ENCODE data around the gene SH3YL1. TPM values are rescaled to one million over a fixed set of nuclear protein-coding genes. Genes with fewer than 3 reads are reported as not detected.

Gene SH3YL1
- total and polyA plus RNA-seq, 2 experiments from 2014 or later, result 35.6 to 45.8 TPM

DNA sequence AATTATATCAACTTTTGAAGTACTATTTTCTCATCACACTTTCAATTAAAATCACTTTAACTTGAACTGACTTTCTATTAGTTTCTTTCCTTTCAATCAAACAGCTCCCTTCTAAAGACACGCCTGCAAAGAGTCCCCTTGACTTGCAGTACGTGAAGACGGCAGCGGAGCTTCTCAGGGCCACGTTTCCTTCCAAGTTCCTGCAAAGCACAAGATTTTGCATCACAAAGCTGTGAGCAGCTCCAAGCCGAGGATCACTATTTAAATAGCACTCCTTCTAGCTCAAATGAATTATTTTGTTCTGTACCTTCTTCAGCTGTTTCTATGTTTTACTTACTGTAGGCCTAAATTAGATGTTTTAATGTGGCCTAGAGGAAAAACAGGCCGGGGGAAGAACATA is 30.8 kb downstream of the SH3YL1 start:
- Histone ChIP-seq H3K79me2 (replicated peaks; ENCODE audit: insufficient read depth) (no peaks in the 10 kb centered on the region), H3F3A (replicated peaks; ENCODE audit: low read depth) (no peaks in the 10 kb centered on the region), H3K4me1 (ENCODE audit: insufficient read depth) (peaks cover 17% of the 10 kb centered on the region), H3K4me2 (peak overlapping the region; percentile 30), H3K9me2 (ENCODE audit: insufficient read depth) (peaks cover 5% of the 10 kb centered on the region; the same call in 1 of the 2 replicates), H3K27me3 (ENCODE audit: insufficient read depth) (no peaks in the 10 kb centered on the region), H3K4me3 (no peak overlapping the region), H2AFZ (no peak overlapping the region), H3K27ac (ENCODE audit: low read depth) (no peak overlapping the region), H3K36me3 (ENCODE audit: insufficient read depth) (no peaks in the 10 kb centered on the region), H4K20me1 (replicated peaks; ENCODE audit: insufficient read depth) (no peaks in the 10 kb centered on the region)
- peaks cover 25% of the 10 kb centered on the region for H3K4me1 Mint-ChIP-seq
- H3K27ac Mint-ChIP-seq, result peak overlapping the region; percentile 82
- H3K9me3 Mint-ChIP-seq, result no peaks in the 10 kb centered on the region
- H3K4me3 Mint-ChIP-seq, result peak overlapping the region; percentile 20; the same call in 1 of the 3 replicates
- peaks cover 16% of the 10 kb centered on the region for H3K36me3 Mint-ChIP-seq (ENCODE audit: low read depth)
- no peaks in the 10 kb centered on the region for H3K27me3 Mint-ChIP-seq (ENCODE audit: insufficient read depth, low read depth, poor library complexity)
- DNase-seq (ENCODE audit: low spot score), result peak; percentile 82
- ATAC-seq, result peak; percentile 99
- TF ChIP-seq POLR2AphosphoS5 (IDR thresholded peaks at IDR 0.05; ENCODE audit: low read depth), result no peak
- TF ChIP-seq, protein P1, sequence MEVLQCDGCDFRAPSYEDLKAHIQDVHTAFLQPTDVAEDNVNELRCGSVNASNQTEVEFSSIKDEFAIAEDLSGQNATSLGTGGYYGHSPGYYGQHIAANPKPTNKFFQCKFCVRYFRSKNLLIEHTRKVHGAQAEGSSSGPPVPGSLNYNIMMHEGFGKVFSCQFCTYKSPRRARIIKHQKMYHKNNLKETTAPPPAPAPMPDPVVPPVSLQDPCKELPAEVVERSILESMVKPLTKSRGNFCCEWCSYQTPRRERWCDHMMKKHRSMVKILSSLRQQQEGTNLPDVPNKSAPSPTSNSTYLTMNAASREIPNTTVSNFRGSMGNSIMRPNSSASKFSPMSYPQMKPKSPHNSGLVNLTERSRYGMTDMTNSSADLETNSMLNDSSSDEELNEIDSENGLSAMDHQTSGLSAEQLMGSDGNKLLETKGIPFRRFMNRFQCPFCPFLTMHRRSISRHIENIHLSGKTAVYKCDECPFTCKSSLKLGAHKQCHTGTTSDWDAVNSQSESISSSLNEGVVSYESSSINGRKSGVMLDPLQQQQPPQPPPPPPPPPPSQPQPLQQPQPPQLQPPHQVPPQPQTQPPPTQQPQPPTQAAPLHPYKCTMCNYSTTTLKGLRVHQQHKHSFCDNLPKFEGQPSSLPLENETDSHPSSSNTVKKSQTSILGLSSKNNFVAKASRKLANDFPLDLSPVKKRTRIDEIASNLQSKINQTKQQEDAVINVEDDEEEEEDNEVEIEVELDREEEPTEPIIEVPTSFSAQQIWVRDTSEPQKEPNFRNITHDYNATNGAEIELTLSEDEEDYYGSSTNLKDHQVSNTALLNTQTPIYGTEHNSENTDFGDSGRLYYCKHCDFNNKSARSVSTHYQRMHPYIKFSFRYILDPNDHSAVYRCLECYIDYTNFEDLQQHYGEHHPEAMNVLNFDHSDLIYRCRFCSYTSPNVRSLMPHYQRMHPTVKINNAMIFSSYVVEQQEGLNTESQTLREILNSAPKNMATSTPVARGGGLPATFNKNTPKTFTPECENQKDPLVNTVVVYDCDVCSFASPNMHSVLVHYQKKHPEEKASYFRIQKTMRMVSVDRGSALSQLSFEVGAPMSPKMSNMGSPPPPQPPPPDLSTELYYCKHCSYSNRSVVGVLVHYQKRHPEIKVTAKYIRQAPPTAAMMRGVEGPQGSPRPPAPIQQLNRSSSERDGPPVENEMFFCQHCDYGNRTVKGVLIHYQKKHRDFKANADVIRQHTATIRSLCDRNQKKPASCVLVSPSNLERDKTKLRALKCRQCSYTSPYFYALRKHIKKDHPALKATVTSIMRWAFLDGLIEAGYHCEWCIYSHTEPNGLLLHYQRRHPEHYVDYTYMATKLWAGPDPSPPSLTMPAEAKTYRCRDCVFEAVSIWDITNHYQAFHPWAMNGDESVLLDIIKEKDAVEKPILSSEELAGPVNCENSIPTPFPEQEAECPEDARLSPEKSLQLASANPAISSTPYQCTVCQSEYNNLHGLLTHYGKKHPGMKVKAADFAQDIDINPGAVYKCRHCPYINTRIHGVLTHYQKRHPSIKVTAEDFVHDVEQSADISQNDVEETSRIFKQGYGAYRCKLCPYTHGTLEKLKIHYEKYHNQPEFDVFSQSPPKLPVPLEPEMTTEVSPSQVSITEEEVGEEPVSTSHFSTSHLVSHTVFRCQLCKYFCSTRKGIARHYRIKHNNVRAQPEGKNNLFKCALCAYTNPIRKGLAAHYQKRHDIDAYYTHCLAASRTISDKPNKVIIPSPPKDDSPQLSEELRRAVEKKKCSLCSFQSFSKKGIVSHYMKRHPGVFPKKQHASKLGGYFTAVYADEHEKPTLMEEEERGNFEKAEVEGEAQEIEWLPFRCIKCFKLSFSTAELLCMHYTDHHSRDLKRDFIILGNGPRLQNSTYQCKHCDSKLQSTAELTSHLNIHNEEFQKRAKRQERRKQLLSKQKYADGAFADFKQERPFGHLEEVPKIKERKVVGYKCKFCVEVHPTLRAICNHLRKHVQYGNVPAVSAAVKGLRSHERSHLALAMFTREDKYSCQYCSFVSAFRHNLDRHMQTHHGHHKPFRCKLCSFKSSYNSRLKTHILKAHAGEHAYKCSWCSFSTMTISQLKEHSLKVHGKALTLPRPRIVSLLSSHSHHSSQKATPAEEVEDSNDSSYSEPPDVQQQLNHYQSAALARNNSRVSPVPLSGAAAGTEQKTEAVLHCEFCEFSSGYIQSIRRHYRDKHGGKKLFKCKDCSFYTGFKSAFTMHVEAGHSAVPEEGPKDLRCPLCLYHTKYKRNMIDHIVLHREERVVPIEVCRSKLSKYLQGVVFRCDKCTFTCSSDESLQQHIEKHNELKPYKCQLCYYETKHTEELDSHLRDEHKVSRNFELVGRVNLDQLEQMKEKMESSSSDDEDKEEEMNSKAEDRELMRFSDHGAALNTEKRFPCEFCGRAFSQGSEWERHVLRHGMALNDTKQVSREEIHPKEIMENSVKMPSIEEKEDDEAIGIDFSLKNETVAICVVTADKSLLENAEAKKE (CRISPR knock-in tag; IDR thresholded peaks at IDR 0.05), result peak; percentile 63; the same call in 1 of the 2 replicates
- TF ChIP-seq, protein P2, sequence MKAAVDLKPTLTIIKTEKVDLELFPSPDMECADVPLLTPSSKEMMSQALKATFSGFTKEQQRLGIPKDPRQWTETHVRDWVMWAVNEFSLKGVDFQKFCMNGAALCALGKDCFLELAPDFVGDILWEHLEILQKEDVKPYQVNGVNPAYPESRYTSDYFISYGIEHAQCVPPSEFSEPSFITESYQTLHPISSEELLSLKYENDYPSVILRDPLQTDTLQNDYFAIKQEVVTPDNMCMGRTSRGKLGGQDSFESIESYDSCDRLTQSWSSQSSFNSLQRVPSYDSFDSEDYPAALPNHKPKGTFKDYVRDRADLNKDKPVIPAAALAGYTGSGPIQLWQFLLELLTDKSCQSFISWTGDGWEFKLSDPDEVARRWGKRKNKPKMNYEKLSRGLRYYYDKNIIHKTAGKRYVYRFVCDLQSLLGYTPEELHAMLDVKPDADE (IDR thresholded peaks at IDR 0.05), result no peak
- TF ChIP-seq ZNF331 (CRISPR knock-in tag; IDR thresholded peaks at IDR 0.05; ENCODE audit: low read depth), result no peak
